ENCODE results near the gene R3HDM2.

R3HDM2 gene

GRCh38 chr12:57467212-57467874 lies 36.5 kb upstream of the R3HDM2 start:
- no peak for DNase-seq (ENCODE audit: low read depth)

DNA sequence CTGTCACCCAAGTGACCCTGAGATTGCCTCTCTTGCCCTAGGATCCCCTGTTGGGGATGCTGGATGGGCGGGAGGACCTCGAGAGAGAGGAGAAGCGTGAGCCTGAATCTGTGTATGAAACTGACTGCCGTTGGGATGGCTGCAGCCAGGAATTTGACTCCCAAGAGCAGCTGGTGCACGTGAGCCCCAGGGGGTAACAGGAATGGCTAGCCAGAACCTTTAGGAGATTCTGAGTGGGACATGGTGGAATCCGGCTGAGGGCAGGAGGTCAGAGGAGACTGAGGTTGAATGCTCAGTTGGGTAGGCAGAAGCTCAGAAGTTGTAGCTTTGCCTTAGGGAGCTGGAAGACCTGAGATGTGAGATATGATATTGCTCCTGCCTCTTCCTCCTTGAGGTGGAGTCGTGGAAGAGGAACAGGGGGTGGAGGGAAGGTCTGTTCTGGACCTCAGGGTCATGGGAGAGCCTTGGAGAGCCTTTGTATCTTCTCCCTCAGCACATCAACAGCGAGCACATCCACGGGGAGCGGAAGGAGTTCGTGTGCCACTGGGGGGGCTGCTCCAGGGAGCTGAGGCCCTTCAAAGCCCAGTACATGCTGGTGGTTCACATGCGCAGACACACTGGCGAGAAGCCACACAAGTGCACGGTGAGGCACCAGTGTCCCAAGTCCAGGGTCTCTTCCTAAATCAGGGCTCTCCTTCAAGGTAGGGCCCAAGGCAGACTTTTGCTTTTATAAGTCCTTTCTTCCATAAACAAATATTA lies 35.1 kb upstream of the R3HDM2 start:
- no peak for DNase-seq (ENCODE audit: low read depth)

DNA sequence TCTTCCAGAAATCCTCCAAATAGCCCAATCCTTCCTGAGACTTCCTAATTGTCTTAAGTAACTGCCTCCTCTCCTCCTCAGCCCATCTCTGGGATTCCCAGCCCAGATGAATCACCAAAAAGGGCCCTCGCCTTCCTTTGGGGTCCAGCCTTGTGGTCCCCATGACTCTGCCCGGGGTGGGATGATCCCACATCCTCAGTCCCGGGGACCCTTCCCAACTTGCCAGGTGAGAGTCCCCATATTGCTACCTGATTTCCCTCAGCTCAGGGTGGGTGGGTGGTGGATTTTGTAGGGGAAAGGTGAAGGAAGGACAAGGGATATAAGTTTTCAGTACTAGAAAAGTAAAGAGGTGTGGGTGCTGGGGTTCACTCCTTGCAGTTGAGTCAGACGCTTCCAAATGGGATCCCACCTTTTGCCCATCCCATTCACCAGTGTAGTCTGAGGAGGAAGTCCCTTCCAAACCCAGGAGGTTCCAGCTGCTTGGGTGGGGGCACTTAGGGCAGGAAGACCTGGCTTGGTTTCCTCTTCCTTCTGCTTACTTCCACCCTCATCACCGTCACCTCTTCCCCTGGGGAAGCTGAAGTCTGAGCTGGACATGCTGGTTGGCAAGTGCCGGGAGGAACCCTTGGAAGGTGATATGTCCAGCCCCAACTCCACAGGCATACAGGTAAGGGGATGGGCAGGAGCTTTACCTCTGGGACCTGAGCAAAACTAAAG lies 34.3 kb upstream of the R3HDM2 start:
- DNase-seq (ENCODE audit: low read depth) = no peak

DNA sequence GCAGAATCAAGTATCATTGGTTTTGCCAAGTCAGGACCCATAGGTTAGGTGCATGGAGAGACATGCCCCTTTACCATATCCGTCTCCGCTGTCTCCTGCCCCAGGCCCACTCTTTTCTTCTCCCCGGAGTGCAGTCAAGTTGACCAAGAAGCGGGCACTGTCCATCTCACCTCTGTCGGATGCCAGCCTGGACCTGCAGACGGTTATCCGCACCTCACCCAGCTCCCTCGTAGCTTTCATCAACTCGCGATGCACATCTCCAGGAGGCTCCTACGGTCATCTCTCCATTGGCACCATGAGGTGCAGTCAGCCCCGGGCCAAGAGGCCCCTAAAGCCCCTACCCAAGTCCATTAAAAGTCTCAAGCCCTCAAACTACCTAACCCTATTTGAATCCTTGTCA lies 33.7 kb upstream of the R3HDM2 start:
- no peak for DNase-seq (ENCODE audit: low read depth)

DNA sequence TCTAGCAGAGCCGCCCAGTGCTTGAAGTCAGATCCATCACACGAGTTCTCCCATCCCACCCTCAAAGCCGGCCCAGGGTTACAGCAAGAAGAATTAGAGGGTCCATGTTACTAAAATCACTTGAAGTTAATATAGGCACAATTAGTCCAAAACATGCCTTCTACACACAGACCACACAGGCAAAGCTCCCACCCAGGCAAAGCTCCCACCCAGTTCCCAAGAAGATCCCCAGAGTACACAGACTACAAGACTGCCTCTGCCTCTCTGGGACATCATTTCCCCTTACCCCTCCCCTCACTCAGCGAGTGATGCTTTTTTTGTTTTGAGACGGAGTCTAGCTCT lies 32.0 kb upstream of the R3HDM2 start:
- DNase-seq (ENCODE audit: low read depth) = no peak

DNA sequence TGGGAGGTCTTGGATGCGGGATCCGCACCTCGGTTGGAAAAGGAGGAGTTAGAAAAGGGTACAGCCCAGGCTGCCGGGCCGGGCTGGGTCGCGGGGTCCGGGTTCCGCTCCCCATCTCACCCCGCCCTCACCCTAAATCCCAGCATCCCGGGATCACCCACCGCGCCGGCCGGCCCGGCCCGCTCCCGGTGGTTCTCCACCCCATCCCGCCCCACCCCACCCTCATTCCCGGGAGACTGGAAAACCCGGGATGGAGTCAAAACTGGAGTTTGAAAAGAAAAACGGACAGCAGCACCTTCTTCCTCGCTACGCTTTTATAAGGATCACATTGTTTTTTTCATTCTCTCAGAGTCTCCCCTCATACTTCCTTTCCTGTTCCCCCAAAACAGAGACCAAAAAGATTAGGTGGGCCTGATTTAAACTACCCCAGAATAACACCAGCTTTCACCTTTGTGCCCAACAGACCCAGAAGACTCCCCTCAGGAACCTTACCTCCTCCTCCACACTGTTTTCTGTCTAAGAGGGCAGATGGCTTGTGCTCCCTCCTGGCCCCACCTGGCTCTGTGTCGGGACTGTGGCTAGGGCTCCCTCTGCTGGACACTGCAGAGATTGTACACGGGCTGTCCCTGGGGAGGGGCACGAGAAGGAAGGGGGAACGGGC lies 31.5 kb upstream of the R3HDM2 start:
- peak; percentile 80 for DNase-seq (ENCODE audit: low read depth)

- DNase-seq (ENCODE audit: low read depth) = peak; percentile 21
Observed at GRCh38 chr12:57461917-57462250, 31.0 kb upstream of the R3HDM2 start.

- peak; percentile 37 for DNase-seq (ENCODE audit: low read depth)
Observed at GRCh38 chr12:57461276-57461916, 30.6 kb upstream of the R3HDM2 start.

DNA sequence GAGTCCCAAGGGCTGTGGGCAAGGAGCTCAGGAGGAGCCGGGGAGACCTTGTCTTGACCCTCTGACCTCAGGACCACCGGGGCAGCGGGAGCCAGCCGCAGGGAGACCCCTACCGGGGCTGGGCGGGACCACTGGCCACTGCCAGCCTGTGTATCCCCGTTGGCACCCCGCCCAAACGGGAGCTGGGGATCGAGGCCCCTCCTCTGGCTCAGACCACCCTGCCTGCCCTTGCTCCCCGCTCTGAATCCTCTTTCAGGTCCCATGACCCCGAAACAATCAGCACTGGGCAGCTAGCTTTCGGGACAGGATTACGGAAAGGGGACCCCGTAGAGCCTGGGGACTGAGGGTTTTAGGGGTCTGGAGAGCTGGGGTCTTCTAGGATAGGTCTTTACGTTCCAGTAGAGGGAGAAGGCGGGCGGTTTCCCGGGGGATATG lies 30.0 kb upstream of the R3HDM2 start:
- DNase-seq (ENCODE audit: low read depth) = no peak

GRCh38 chr12:57460468-57460784 lies 29.6 kb upstream of the R3HDM2 start:
- DNase-seq (ENCODE audit: low read depth) = no peak

DNA sequence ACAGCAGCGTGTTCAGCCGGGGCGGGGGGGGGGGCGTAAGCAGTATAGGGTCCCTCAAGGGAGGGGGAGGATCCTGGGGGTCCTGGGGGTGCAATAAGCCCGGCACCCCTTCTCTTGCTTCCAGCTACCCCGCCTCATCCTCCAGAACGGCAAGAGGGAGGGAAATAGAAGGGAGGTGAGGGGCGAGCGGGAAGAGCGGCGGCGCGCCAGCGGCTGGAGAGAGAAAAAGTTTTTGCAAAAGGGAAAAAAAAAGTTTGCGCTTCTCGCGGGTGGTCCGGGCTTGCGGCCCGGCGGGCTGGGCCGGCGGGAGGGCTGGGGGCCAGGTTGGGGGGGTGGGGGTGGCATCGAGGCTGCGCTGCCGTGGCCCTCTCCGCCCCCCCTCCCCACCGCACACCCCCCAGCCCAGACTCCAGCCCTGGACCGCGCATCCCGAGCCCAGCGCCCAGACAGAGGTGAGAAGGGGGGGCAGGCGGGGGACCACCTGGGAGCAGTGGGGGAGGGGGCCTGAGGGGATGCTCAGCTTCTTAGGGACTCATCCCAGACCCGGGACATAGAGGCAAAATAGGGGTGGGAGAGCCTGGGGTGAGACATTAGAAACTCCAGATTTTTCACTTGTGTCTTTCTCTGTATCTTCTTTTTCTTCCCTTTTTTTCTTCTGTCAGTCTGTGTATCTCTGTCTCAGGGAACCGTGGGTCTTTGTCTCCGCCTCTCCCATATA lies 29.1 kb upstream of the R3HDM2 start, which contains the start of gene GLI1:
TSS of gene GLI1 (plus strand) at position 36 of the 718 bp plus-strand sequence. CDS start 3,907 bp downstream, outside the sequence.
- DNase-seq (ENCODE audit: low read depth) = no peak

DNA sequence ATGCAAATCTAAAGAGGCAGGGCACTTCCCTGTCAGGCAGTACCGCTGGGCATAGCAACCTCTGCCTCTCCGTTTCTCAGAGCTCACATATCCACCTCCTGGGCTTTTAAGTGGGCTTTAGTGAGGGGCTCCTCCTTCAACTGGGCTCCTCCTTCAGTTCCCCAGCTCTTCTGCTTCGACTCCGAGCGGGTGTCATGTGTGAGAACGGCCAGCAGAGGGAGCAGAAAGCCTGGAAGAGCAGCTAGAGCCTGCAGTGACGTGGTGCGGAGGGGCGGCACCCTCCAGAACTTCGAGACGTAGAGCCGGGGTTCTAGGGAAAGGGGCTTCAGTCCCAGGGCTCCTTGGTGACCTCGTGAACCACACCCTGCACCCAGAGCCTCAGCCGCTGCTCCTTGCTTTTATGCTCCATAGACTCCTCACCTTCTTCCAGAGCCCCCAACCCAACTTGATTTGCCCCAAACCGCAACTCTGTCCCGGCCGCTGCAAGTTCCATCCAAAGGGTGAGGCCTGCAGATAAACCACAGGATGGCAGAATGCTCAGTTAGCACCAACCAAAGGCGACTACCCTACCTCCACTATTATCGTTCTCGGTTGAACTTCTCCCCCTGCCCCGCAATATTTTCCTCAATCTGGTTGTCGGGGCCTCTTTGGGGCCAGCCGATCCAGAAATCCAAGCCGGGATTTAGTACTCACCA lies 28.4 kb upstream of the R3HDM2 start:
- DNase-seq (ENCODE audit: low read depth) = peak; percentile 96

- no peak for DNase-seq (ENCODE audit: low read depth)
Observed at GRCh38 chr12:57458665-57459054, 27.8 kb upstream of the R3HDM2 start.

DNA sequence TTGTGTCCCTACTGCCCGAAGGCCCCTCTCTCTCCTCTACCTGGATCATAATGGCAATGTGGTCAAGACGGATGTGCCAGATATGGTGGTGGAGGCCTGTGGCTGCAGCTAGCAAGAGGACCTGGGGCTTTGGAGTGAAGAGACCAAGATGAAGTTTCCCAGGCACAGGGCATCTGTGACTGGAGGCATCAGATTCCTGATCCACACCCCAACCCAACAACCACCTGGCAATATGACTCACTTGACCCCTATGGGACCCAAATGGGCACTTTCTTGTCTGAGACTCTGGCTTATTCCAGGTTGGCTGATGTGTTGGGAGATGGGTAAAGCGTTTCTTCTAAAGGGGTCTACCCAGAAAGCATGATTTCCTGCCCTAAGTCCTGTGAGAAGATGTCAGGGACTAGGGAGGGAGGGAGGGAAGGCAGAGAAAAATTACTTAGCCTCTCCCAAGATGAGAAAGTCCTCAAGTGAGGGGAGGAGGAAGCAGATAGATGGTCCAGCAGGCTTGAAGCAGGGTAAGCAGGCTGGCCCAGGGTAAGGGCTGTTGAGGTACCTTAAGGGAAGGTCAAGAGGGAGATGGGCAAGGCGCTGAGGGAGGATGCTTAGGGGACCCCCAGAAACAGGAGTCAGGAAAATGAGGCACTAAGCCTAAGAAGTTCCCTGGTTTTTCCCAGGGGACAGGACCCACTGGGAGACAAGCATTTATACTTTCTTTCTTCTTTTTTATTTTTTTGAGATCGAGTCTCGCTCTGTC lies 26.1 kb upstream of the R3HDM2 start:
- DNase-seq (ENCODE audit: low read depth) = no peak

- peak; percentile 28 for DNase-seq (ENCODE audit: low read depth)
Observed at GRCh38 chr12:57456145-57456700, 25.4 kb upstream of the R3HDM2 start.

- no peak for DNase-seq (ENCODE audit: low read depth)
Observed at GRCh38 chr12:57455374-57456144, 24.7 kb upstream of the R3HDM2 start.

GRCh38 chr12:57454566-57455373 lies 23.9 kb upstream of the R3HDM2 start, which contains the start of gene INHBE:
Gene INHBE (plus strand): TSS chr12:57455307. CDS start chr12:57455537, 230 bp downstream.
- peak; percentile 85 for DNase-seq (ENCODE audit: low read depth)

DNA sequence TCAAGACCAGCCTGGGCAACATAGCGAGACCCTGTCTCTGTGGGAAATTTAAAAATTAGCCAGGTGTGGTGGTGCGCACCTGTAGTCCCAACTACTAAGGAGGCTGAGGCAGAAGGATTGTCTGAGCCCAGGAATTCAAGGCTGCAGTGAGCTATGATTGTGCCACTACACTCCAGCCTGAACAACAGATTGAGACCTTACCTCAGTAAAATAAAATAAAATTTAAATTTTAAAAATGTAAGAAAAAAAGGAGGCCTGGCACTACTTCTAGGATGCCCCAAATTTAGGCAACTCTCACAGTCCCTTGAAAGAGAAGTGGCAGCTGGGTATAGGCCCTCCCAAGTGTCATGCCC lies 23.3 kb upstream of the R3HDM2 start:
- no peak for DNase-seq (ENCODE audit: low read depth)
